ENCODE measurements around the gene PHLDA1.

Gene PHLDA1

GRCh38 chr12:76030341-76031080, 1.1 kb downstream of the PHLDA1 start:
- Mint-ChIP-seq H3K36me3 (ENCODE audit: low read depth) (peaks cover 45% of the 10 kb centered on the region), H3K4me1 (peaks cover 65% of the 10 kb centered on the region), H3K27me3 (peaks cover 3% of the 10 kb centered on the region), H3K9me3 (no peaks in the 10 kb centered on the region), H3K4me3 (peak overlapping the region; percentile 93), H3K27ac (peak overlapping the region; percentile 96)
- DNase-seq (peak; percentile 57), ATAC-seq (peak; percentile 3)

DNA sequence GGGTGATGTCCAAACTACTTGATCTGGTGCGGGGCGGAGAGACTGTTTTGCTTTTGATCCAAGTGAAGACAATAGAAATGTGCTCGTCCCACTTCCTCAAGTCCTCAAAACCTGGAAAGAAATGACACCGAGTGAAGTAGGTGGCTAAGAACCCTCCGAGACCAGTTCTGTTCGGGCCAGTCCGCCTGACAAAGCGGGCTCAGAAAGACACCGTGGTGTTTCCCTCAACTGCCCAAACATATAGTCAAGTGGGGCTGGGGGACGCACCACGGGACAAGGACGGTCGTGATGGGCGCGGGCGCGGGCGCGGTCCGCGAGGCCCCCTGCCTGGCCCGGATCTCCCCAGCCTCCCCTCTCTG, 1.6 kb downstream of the PHLDA1 start:
- peak; percentile 29 for DNase-seq
- peaks cover 65% of the 10 kb centered on the region for H3K4me1 Mint-ChIP-seq
- no peaks in the 10 kb centered on the region for H3K9me3 Mint-ChIP-seq
- H3K4me3 Mint-ChIP-seq = peak overlapping the region; percentile 93
- no peak for ATAC-seq
- H3K27me3 Mint-ChIP-seq = peaks cover 3% of the 10 kb centered on the region
- peak overlapping the region; percentile 96 for H3K27ac Mint-ChIP-seq
- H3K36me3 Mint-ChIP-seq (ENCODE audit: low read depth) = peaks cover 45% of the 10 kb centered on the region

- DNase-seq (no peak), ATAC-seq (no peak)
- H3K36me3 Mint-ChIP-seq (ENCODE audit: low read depth) = peaks cover 45% of the 10 kb centered on the region
- peaks cover 3% of the 10 kb centered on the region for H3K27me3 Mint-ChIP-seq
- peak overlapping the region; percentile 93 for H3K4me3 Mint-ChIP-seq
- H3K9me3 Mint-ChIP-seq = no peaks in the 10 kb centered on the region
- H3K27ac Mint-ChIP-seq = peak overlapping the region; percentile 96
- peaks cover 65% of the 10 kb centered on the region for H3K4me1 Mint-ChIP-seq
Measured at GRCh38 chr12:76028571-76029277, 2.9 kb downstream of the PHLDA1 start.

DNA sequence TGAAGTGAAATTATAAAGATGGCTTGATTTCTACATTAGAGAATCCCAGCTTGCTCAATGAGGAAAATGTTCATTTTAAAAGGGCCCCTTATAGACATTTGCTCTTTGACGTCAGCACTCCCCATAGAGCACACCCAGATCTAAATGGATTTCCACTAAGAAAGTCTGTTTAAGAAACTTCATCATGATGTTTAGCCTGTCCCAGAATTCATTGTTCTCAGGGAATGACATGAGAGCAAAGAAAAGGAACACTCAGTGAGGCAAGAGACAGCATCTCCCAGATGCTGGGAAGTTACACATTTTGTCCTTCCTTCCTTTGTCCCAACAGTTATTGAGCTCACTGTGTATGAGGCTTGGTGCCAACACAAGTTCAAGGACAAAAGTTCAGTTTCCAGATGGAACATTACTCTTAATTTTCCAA, 4.9 kb downstream of the PHLDA1 start:
- H3K9me3 Mint-ChIP-seq = no peaks in the 10 kb centered on the region
- H3K27ac Mint-ChIP-seq = peak overlapping the region; percentile 4
- H3K27me3 Mint-ChIP-seq = peaks cover 3% of the 10 kb centered on the region
- DNase-seq (no peak), ATAC-seq (no peak)
- peaks cover 56% of the 10 kb centered on the region for H3K4me1 Mint-ChIP-seq
- H3K4me3 Mint-ChIP-seq = peak overlapping the region; percentile 75
- peaks cover 42% of the 10 kb centered on the region for H3K36me3 Mint-ChIP-seq (ENCODE audit: low read depth)

DNA sequence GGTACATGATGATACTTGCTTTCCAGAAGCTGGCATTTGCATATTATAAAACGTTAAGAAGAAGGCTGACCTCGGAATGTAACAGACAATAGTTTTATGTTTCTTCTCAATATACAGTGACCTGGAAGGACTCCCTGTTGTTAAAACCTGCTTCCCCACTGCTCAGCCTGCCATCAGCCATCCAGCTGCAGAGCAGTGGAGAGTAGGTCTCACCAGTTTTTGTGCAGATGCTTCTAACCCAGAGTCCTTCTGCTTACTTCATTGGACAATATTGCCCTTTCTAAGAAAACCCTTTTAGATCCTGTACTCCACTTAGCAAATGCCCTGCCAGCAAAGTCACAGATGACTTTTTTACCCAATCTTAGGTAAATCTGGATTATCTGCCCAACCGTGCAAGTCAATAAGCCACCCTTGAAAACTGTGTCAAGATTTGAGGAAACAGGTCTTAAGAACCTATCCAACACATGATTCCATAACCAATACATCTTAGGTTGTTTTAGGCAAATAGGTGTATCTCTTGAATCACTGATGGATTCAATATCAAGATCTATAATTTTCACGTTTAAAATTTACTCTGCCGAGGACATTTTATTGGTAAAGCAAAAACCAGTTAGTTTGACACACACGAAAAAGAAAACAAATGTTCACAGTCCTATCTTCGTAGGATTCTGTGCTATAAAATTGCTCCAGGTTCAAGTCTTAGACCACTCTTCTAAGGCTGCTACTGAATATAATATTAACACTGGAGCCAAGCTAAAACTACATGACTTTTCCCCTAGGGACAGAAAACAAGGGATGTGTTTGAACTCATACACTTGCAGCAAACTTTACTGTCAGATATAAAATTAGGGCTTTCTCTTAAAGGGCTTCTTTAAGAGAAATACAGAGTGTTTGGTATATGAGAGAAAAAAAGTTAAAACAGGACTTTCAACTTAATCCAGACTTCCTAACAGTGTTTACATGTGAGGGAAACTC, 5.7 kb downstream of the PHLDA1 start:
- Mint-ChIP-seq H3K4me3 (peak overlapping the region; percentile 75), H3K9me3 (no peaks in the 10 kb centered on the region), H3K36me3 (ENCODE audit: low read depth) (peaks cover 42% of the 10 kb centered on the region), H3K27ac (peak overlapping the region; percentile 63), H3K4me1 (peaks cover 63% of the 10 kb centered on the region), H3K27me3 (peaks cover 3% of the 10 kb centered on the region)
- DNase-seq = no peak
- ATAC-seq = no peak

- ATAC-seq = no peak
- Mint-ChIP-seq H3K4me1 (peaks cover 69% of the 10 kb centered on the region), H3K9me3 (no peaks in the 10 kb centered on the region)
Measured at GRCh38 chr12:76024942-76025600, 6.5 kb downstream of the PHLDA1 start.

DNA sequence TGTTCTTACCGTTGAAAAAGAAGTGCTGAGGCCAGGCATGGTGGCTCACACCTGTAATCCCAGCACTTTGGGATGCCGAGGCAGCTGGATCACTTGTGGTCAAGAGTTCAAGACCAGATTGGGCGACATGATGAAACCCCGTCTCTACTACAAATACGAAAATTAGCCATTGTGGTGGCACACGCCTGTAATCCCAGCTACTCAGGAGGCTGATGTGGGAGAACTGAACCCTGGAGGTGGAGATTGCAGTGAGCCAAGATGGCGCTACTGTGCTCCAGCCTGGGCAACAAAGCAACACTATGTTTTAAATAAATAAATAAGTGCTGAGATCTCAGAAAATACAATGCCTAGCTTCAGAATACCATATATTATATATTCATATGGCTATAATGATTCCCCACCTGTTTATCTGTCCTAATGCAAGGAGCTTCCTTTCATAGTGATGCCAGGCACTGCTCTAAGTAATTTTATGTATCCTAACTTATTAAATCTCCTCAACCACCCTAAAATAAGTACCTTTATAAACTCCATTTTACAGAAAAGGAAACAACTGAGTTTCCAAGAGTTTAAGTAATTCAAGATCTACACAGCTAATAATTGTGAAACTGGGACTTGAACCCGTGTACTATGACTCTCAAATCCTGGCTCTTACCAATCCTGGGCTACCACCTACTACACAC, 7.3 kb downstream of the PHLDA1 start:
- Mint-ChIP-seq H3K4me1 (peaks cover 74% of the 10 kb centered on the region), H3K27me3 (no peaks in the 10 kb centered on the region), H3K4me3 (no peak overlapping the region), H3K9me3 (no peaks in the 10 kb centered on the region), H3K36me3 (ENCODE audit: low read depth) (peaks cover 27% of the 10 kb centered on the region), H3K27ac (no peak overlapping the region)
- DNase-seq (no peak), ATAC-seq (no peak)

More at GRCh38 chr12:76024942-76025600, 6.5 kb downstream of the PHLDA1 start:
- Mint-ChIP-seq H3K27me3 (no peaks in the 10 kb centered on the region), H3K27ac (peak overlapping the region; percentile 63), H3K36me3 (ENCODE audit: low read depth) (peaks cover 34% of the 10 kb centered on the region), H3K4me3 (peak overlapping the region; percentile 75)
- DNase-seq = no peak

- H3K27ac Mint-ChIP-seq = peak overlapping the region; percentile 47
- peaks cover 16% of the 10 kb centered on the region for H3K36me3 Mint-ChIP-seq (ENCODE audit: low read depth)
- ATAC-seq (no peak), DNase-seq (no peak)
- H3K4me3 Mint-ChIP-seq = no peak overlapping the region
- H3K4me1 Mint-ChIP-seq = peaks cover 76% of the 10 kb centered on the region
- H3K9me3 Mint-ChIP-seq = no peaks in the 10 kb centered on the region
- H3K27me3 Mint-ChIP-seq = no peaks in the 10 kb centered on the region
Measured at GRCh38 chr12:76023069-76023690, 8.4 kb downstream of the PHLDA1 start.

GRCh38 chr12:76022506-76022905, 9.1 kb downstream of the PHLDA1 start:
- peak overlapping the region; percentile 47 for H3K27ac Mint-ChIP-seq
- ATAC-seq (no peak), DNase-seq (no peak)
- no peaks in the 10 kb centered on the region for H3K27me3 Mint-ChIP-seq
- no peak overlapping the region for H3K4me3 Mint-ChIP-seq
- H3K36me3 Mint-ChIP-seq (ENCODE audit: low read depth) = peaks cover 15% of the 10 kb centered on the region
- no peaks in the 10 kb centered on the region for H3K9me3 Mint-ChIP-seq
- H3K4me1 Mint-ChIP-seq = peaks cover 76% of the 10 kb centered on the region

DNA sequence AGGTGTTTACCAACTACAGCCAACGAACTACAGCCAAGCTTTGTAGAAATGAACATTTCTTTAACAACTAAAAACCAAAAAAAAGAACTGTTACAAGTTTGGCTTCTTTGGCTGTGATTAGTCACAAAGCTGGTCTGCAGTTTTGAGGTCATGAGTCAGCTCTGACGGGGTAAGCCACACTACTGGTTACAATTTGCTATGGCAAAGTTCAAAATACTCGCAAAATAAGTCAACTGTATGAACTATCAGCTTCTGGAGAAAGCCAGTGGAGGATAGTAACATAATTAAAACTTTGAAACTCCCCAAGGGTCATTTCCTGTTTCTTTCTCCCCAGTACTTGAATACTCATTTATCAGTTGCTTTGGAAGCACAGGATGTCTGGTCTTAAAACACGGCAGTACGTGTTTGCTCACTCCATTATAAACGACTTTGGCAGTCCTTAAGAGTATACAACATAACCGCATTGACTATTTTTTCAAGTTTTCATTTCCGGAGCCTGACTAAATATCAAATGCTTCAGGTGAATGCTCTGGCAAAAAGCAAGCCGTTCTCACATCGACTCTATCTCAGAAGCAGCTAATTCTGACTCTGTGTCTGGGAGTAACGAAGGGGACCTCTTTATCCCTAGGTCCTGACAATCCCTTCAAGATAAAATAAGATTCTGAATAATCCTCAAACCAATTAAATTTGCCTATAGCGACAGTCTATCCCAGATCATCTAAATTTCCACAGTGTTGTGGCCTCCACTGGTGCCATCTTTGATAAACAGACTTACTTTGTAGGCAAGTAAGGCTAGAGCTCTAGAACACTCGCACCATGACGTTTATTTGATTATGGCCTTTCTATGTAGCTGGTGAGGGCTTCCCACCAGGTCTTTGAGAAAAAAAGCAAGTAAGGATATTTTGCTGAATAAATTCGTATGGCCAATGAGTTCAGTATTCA, 10.6 kb downstream of the PHLDA1 start:
- DNase-seq (peak; percentile 67), ATAC-seq (peak; percentile 83)
- H3K27me3 Mint-ChIP-seq = no peaks in the 10 kb centered on the region
- no peaks in the 10 kb centered on the region for H3K36me3 Mint-ChIP-seq (ENCODE audit: low read depth)
- peak overlapping the region; percentile 98 for H3K27ac Mint-ChIP-seq
- peak overlapping the region; percentile 70 for H3K4me3 Mint-ChIP-seq
- H3K4me1 Mint-ChIP-seq = peaks cover 65% of the 10 kb centered on the region
- no peaks in the 10 kb centered on the region for H3K9me3 Mint-ChIP-seq

DNA sequence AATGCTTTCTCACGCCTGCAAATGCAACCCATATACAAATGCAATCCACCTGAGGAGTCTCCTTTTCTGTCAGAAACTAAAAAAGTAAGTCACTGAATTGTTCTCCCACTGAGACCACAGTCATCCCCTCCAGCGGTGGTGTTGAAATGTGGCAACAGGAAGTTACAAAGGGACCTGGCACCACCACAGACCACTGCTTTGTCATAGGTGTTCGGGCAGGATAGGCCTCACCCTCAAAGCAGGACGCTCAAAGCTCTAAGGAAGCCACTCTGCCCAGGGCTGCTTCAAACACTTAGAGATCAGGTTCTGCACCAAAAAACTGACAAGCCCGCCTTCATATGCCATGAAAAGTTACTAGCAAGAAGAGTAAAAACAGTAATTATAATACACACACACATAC, 11.3 kb downstream of the PHLDA1 start:
- Mint-ChIP-seq H3K4me1 (peaks cover 65% of the 10 kb centered on the region), H3K27me3 (no peaks in the 10 kb centered on the region), H3K27ac (peak overlapping the region; percentile 98), H3K36me3 (ENCODE audit: low read depth) (no peaks in the 10 kb centered on the region), H3K9me3 (no peaks in the 10 kb centered on the region), H3K4me3 (peak overlapping the region; percentile 70)
- ATAC-seq = peak; percentile 91
- peak; percentile 76 for DNase-seq

DNA sequence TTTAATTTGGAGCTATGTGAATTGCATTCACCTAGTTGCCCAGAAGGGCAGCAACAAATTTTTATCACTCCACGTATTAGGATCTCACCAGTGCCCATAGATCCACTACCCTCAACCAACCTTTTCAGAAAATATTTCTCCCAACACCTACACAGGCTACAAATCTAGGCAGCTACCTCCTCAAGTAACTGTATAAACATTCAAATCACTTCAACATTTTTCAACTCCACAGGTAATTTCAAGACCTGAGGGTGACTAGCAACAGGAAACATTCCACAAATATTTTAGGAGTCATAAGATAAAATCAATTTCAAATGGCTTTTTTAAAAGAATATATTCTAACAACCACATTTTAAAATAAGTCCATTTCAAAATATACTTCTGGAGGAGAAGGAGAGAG, 12.9 kb downstream of the PHLDA1 start:
- no peak for DNase-seq
- no peaks in the 10 kb centered on the region for H3K27me3 Mint-ChIP-seq
- no peak for ATAC-seq
- no peak overlapping the region for H3K4me3 Mint-ChIP-seq
- H3K4me1 Mint-ChIP-seq = peaks cover 58% of the 10 kb centered on the region
- no peaks in the 10 kb centered on the region for H3K9me3 Mint-ChIP-seq
- H3K36me3 Mint-ChIP-seq (ENCODE audit: low read depth) = no peaks in the 10 kb centered on the region
- H3K27ac Mint-ChIP-seq = peak overlapping the region; percentile 2

Data from activated naive CD8-positive, alpha-beta T cell treated with anti-CD3 and anti-CD28 coated beads, Interleukin-2, amount 50 U/mL, for 24 hours (primary cell).